ENCODE data around the gene FAM78B.

FAM78B gene

GRCh38 chr1:166145499-166145898, 21.3 kb downstream of the FAM78B start:
- no peak overlapping the region for H3K27ac Mint-ChIP-seq
- no peaks in the 10 kb centered on the region for H3K4me1 Mint-ChIP-seq (ENCODE audit: low read depth)
- H3K4me3 Mint-ChIP-seq: no peak overlapping the region
- H3K9me3 Mint-ChIP-seq: no peaks in the 10 kb centered on the region
- H3K36me3 Mint-ChIP-seq (ENCODE audit: low read depth): no peaks in the 10 kb centered on the region
- H3K27me3 Mint-ChIP-seq: no peaks in the 10 kb centered on the region

- Mint-ChIP-seq H3K9me3 (no peaks in the 10 kb centered on the region), H3K36me3 (ENCODE audit: low read depth) (no peaks in the 10 kb centered on the region), H3K4me3 (no peak overlapping the region)
Measured at GRCh38 chr1:166141969-166142368, 24.8 kb downstream of the FAM78B start.

DNA sequence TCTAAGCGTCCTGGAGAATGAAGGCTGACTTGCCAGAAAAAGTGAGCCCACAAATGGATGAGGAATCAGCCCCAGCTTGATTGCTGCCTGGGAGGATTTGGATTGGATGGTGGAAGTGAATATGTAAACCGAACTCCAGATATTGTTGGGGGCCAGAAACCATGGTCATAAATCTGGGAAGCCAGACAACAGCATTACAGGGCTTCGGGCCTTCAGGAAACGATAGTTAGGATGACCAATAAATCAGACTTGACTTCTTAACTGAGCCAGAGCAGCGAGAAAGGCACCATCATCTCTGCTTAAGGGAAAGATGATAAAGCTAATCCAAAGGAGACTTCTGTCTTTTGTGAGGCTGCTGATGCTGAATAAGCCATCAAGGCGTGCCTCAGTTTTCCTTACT, 26.6 kb downstream of the FAM78B start:
- peaks cover 5% of the 10 kb centered on the region for H3K27me3 Mint-ChIP-seq
- no peak overlapping the region for H3K27ac Mint-ChIP-seq
- no peaks in the 10 kb centered on the region for H3K9me3 Mint-ChIP-seq
- no peak overlapping the region for H3K4me3 Mint-ChIP-seq
- no peaks in the 10 kb centered on the region for H3K4me1 Mint-ChIP-seq (ENCODE audit: low read depth)
- no peaks in the 10 kb centered on the region for H3K36me3 Mint-ChIP-seq (ENCODE audit: low read depth)

More at GRCh38 chr1:166141969-166142368, 24.8 kb downstream of the FAM78B start:
- Mint-ChIP-seq H3K4me1 (ENCODE audit: low read depth) (no peaks in the 10 kb centered on the region), H3K27ac (no peak overlapping the region), H3K27me3 (peaks cover 5% of the 10 kb centered on the region)

DNA sequence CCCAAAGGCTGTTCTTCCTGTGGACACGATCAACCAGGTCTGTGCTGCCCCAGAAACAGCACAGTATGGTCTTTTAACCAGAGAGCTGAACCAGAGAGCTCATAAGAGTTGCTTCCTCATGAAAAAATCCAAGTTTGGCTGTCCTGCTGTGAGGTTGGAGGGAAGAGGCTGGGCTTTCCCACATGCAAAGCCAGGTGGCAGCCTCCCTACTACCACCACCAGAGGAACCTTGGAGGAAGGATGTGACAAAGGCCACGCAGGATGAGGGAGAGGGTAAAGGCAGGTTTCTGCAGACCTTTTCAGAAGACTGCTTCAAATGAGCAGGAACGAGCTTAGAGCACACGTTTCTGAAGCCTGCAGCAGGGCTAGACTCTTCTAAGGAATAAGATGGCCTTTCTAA, 27.1 kb downstream of the FAM78B start:
- peaks cover 5% of the 10 kb centered on the region for H3K27me3 Mint-ChIP-seq
- no peaks in the 10 kb centered on the region for H3K4me1 Mint-ChIP-seq (ENCODE audit: low read depth)
- no peak overlapping the region for H3K27ac Mint-ChIP-seq
- no peaks in the 10 kb centered on the region for H3K9me3 Mint-ChIP-seq
- no peak overlapping the region for H3K4me3 Mint-ChIP-seq
- H3K36me3 Mint-ChIP-seq (ENCODE audit: low read depth): no peaks in the 10 kb centered on the region

- Mint-ChIP-seq H3K9me3 (no peaks in the 10 kb centered on the region), H3K27ac (no peak overlapping the region), H3K27me3 (peaks cover 5% of the 10 kb centered on the region), H3K36me3 (ENCODE audit: low read depth) (no peaks in the 10 kb centered on the region), H3K4me3 (no peak overlapping the region), H3K4me1 (ENCODE audit: low read depth) (no peaks in the 10 kb centered on the region)
Measured at GRCh38 chr1:166136699-166137401, 30.0 kb downstream of the FAM78B start.

GRCh38 chr1:166136222-166136621, 30.6 kb downstream of the FAM78B start:
- no peaks in the 10 kb centered on the region for H3K36me3 Mint-ChIP-seq (ENCODE audit: low read depth)
- no peak overlapping the region for H3K4me3 Mint-ChIP-seq
- no peaks in the 10 kb centered on the region for H3K9me3 Mint-ChIP-seq
- H3K27ac Mint-ChIP-seq: no peak overlapping the region
- no peaks in the 10 kb centered on the region for H3K4me1 Mint-ChIP-seq (ENCODE audit: low read depth)
- peaks cover 5% of the 10 kb centered on the region for H3K27me3 Mint-ChIP-seq

- Mint-ChIP-seq H3K9me3 (no peaks in the 10 kb centered on the region), H3K4me3 (no peak overlapping the region), H3K4me1 (ENCODE audit: low read depth) (no peaks in the 10 kb centered on the region), H3K27me3 (peaks cover 11% of the 10 kb centered on the region), H3K27ac (no peak overlapping the region), H3K36me3 (ENCODE audit: low read depth) (no peaks in the 10 kb centered on the region)
Measured at GRCh38 chr1:166133857-166134256, 32.9 kb downstream of the FAM78B start.

- Mint-ChIP-seq H3K27ac (no peak overlapping the region), H3K9me3 (no peaks in the 10 kb centered on the region), H3K4me3 (no peak overlapping the region), H3K36me3 (ENCODE audit: low read depth) (no peaks in the 10 kb centered on the region), H3K27me3 (peaks cover 9% of the 10 kb centered on the region), H3K4me1 (ENCODE audit: low read depth) (no peaks in the 10 kb centered on the region)
Measured at GRCh38 chr1:166133276-166133841, 33.4 kb downstream of the FAM78B start.

DNA sequence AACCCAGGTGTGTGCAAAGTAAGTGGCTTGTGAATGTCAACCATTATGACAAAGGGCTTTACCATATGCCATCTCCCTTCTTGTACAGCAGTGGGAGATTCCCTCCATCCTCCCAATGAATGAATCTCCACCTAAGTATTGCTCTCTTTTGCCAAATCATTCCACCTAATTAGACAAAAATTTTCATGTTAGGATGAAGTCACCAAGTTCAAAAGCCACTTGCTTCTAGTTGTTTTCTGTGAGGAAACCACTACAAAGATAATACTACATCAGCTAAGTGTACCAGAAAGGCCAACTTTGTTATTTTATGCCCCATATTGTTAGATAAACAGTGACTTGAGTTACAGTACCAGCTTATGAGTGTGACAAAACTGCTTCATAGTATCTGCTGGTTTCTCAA, 34.3 kb downstream of the FAM78B start:
- Mint-ChIP-seq H3K27ac (no peak overlapping the region), H3K27me3 (peaks cover 6% of the 10 kb centered on the region)

DNA sequence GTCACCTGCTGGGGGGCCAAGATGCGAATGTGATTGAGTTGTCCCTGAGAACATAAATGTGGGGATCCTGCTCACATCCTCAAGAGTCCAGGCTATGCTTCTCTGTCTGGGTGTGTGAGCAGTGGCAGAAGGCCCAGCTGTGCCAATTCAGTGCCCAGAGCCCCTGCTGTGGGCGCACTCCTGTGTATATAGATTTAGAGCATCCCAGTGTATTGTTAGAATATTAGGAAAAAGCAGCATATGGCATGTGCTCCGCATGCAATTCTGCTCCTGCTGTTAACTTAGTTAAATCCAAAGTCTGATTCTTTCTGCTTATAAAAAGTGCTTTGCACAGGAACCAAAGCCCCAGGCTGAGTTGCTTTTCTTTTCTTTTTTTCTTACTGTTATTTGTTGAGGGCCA, 37.8 kb downstream of the FAM78B start:
- H3K9me3 Mint-ChIP-seq: peaks cover 4% of the 10 kb centered on the region
- no peak overlapping the region for H3K27ac Mint-ChIP-seq
- H3K36me3 Mint-ChIP-seq (ENCODE audit: low read depth): no peaks in the 10 kb centered on the region
- no peak overlapping the region for H3K4me3 Mint-ChIP-seq
- H3K4me1 Mint-ChIP-seq (ENCODE audit: low read depth): no peaks in the 10 kb centered on the region
- peaks cover 6% of the 10 kb centered on the region for H3K27me3 Mint-ChIP-seq

More for the DNA sequence above, 34.3 kb downstream of the FAM78B start:
- H3K4me3 Mint-ChIP-seq: no peak overlapping the region
- H3K9me3 Mint-ChIP-seq: no peaks in the 10 kb centered on the region
- no peaks in the 10 kb centered on the region for H3K36me3 Mint-ChIP-seq (ENCODE audit: low read depth)
- H3K4me1 Mint-ChIP-seq (ENCODE audit: low read depth): no peaks in the 10 kb centered on the region

- no peak overlapping the region for H3K27ac Mint-ChIP-seq
- peaks cover 4% of the 10 kb centered on the region for H3K9me3 Mint-ChIP-seq
- no peaks in the 10 kb centered on the region for H3K4me1 Mint-ChIP-seq (ENCODE audit: low read depth)
- no peak overlapping the region for H3K4me3 Mint-ChIP-seq
- H3K36me3 Mint-ChIP-seq (ENCODE audit: low read depth): no peaks in the 10 kb centered on the region
- H3K27me3 Mint-ChIP-seq: peaks cover 8% of the 10 kb centered on the region
Measured at GRCh38 chr1:166128195-166128594, 38.6 kb downstream of the FAM78B start.

- H3K27me3 Mint-ChIP-seq: peaks cover 9% of the 10 kb centered on the region
- H3K27ac Mint-ChIP-seq: no peak overlapping the region
- no peak overlapping the region for H3K4me3 Mint-ChIP-seq
- H3K9me3 Mint-ChIP-seq: peaks cover 4% of the 10 kb centered on the region
- H3K4me1 Mint-ChIP-seq (ENCODE audit: low read depth): no peaks in the 10 kb centered on the region
- H3K36me3 Mint-ChIP-seq (ENCODE audit: low read depth): no peaks in the 10 kb centered on the region
Measured at GRCh38 chr1:166127003-166127402, 39.8 kb downstream of the FAM78B start.

- H3K36me3 Mint-ChIP-seq (ENCODE audit: low read depth): no peaks in the 10 kb centered on the region
- H3K27ac Mint-ChIP-seq: no peak overlapping the region
- no peaks in the 10 kb centered on the region for H3K4me1 Mint-ChIP-seq (ENCODE audit: low read depth)
- H3K4me3 Mint-ChIP-seq: no peak overlapping the region
- peaks cover 3% of the 10 kb centered on the region for H3K27me3 Mint-ChIP-seq
- peaks cover 4% of the 10 kb centered on the region for H3K9me3 Mint-ChIP-seq
Measured at GRCh38 chr1:166122873-166123466, 43.8 kb downstream of the FAM78B start.

DNA sequence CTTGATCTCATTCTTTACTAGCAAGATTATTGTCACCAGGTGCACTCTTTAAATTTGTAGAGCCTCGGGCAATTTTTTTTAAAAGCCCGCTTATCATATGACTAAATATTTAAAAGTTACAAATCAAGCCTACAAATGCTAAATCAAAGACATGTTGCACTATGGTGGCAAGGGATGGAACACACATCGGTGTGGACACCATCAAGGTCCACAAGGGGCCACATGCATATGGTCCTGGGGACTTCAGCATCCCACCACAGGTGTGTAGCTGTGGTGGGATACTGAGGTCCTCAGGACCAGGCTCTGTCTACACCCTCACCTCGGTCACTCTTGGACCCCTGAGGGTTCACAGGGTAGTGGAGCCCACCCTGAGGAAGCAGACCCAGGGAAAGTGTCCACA, 45.8 kb downstream of the FAM78B start:
- Mint-ChIP-seq H3K4me3 (no peak overlapping the region), H3K9me3 (no peaks in the 10 kb centered on the region)

GRCh38 chr1:166120281-166120680, 46.5 kb downstream of the FAM78B start:
- H3K27me3 Mint-ChIP-seq: peaks cover 3% of the 10 kb centered on the region
- no peak overlapping the region for H3K27ac Mint-ChIP-seq
- H3K9me3 Mint-ChIP-seq: no peaks in the 10 kb centered on the region
- H3K36me3 Mint-ChIP-seq (ENCODE audit: low read depth): no peaks in the 10 kb centered on the region
- no peaks in the 10 kb centered on the region for H3K4me1 Mint-ChIP-seq (ENCODE audit: low read depth)
- no peak overlapping the region for H3K4me3 Mint-ChIP-seq

More for the DNA sequence above, 45.8 kb downstream of the FAM78B start:
- H3K4me1 Mint-ChIP-seq (ENCODE audit: low read depth): no peaks in the 10 kb centered on the region
- no peaks in the 10 kb centered on the region for H3K36me3 Mint-ChIP-seq (ENCODE audit: low read depth)
- no peak overlapping the region for H3K27ac Mint-ChIP-seq
- peaks cover 3% of the 10 kb centered on the region for H3K27me3 Mint-ChIP-seq
